HG03097 (cell line): ENCODE data around the gene GRIK2.

Experiments used
- ATAC-seq: cut with Tn5 transposase; IDR thresholded peaks from one replicate; pipeline ENCODE4 v1.9.1; 2021; ENCODE audit not compliant: unreplicated experiment, low FRiP score

The GRIK2 gene

GRCh38 chr6:101760843-101761621, 367.5 kb downstream of the GRIK2 start:
- no peak for ATAC-seq

- ATAC-seq = no peak
Measured at GRCh38 chr6:101762851-101763250, 369.3 kb downstream of the GRIK2 start.

DNA sequence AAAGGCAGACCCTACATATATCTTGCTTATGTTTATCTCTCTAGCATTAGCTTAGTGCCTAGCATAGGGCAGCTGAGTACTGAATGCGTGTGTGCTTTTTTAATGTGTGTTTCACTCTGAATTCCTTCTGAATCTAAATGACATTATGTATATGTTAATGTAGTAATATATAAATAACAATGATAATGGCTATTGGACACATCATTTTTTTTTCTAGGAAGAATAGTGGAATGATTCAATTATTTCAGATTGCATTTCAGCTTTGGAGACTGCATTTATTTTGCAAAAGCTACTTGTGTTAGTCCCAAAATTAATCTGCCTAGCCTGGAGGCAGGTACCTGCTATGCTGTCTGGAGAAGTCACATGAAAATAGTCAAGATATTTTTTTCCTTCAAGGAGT, 371.8 kb downstream of the GRIK2 start:
- ATAC-seq = no peak

GRCh38 chr6:101770116-101770515, 376.6 kb downstream of the GRIK2 start:
- ATAC-seq = no peak

DNA sequence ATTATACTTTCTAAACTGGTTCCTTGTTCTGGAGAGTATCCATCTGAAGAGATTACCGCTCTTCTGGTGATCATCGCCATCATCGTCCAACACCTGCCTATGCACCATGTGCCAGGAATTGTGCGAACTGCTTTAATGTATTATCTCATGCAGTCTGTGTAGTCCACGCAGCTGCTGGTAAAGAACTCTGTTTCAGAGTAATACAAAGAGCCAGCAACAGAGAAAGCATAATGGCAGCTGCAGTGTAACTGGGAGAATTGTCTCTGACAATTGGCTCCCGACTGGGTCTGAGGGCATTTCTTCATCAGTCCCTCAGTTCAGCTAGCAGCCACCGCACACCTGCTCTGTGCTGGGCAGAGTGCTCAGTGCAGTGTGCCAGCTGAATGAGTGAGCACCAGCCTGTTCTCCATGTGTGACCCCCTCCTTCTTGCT, 383.4 kb downstream of the GRIK2 start:
- no peak for ATAC-seq

DNA sequence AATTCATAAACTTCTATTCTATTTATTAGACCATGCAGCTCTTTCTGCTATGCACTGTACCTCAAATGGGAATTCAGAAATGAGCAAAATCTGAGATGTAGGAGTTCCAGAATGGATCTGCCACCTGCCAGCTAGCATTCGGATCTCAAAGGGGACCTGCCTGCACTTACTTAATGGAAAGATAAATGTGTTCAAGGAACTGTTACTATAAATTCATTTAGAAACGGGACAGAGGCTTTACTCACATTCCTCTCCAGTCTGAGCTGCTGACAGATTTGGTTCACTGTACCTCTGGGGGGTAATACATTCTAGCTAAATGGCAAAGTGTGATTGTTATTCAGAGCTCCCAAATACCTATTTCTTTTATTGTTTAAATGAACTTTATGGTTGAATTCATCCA, 384.1 kb downstream of the GRIK2 start:
- ATAC-seq = no peak

- ATAC-seq = no peak
Measured at GRCh38 chr6:101779051-101779844, 385.7 kb downstream of the GRIK2 start.

- ATAC-seq = no peak
Measured at GRCh38 chr6:101783287-101783686, 389.8 kb downstream of the GRIK2 start.

- ATAC-seq = no peak
Measured at GRCh38 chr6:101784094-101784493, 390.6 kb downstream of the GRIK2 start.

DNA sequence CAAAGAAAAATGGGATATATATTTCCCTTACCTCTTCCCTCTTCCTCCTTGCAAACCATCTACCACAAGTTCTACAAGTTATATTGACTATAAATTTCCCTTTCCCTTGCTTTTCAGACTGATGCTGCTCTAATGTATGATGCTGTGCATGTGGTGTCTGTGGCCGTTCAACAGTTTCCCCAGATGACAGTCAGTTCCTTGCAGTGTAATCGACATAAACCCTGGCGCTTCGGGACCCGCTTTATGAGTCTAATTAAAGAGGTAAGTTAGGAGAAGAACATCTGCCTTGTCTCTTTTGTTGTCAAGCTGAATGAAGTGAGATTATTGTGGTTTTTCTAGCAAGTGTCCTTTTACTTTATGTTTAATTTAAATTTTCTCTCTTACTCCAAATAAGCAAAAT, 406.0 kb downstream of the GRIK2 start:
- ATAC-seq = no peak

GRCh38 chr6:101800598-101800997, 407.1 kb downstream of the GRIK2 start:
- no peak for ATAC-seq

DNA sequence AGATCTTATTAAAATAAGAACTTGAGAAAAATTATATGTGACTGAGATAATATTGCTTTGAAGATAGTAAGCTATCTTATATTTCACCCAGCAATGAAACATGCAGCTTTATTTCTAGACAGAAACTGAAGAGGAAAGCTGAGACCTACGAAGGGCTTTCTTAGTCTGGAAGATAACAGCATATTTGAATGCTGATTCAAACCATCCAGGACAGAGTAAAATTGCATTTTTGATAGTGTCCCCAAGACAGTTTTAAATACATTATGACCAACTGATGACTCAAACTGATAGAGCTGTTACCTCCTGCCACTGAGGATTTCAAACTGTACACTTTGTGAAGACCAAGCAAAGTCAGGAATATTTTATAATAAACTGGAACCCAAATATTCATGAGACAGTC, 409.6 kb downstream of the GRIK2 start:
- ATAC-seq = no peak

DNA sequence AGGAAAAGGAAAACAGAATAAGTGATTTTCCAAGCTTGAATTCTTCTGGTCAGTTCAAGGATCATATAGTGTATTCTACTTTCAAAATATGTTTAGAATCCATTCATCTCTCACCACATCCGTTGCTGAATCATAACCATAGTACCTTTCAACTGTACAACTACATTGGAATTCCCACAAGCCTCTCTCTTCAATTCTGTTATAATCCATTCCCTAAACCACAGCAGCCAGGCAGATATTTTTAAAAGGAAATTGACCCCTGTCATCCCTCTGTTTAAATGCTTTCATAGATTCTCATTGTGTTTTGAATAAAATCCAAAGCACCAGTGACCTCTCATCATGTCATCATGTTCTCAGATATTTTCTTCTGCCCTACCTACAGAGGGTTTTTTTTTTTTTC, 412.7 kb downstream of the GRIK2 start:
- no peak for ATAC-seq

DNA sequence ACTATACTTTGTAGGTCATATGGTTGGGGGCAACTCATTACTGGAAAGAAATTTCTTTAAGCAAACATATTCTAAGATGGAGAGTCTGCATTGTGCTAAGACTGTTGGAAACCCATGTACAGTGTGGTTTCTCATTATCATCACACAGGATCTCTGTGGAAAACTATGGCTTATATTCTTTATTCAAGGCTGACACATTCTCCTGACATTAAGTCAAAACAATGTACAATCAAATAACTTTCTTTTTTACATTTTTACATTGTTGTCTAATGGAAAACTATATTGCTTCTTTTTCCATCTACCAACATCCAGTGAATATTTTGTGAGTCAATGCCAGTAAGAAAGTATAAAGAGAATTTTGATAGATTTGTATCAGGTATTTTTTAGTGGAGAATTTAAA, 417.6 kb downstream of the GRIK2 start:
- ATAC-seq = no peak

- ATAC-seq = no peak
Measured at GRCh38 chr6:101816716-101817115, 423.2 kb downstream of the GRIK2 start.

DNA sequence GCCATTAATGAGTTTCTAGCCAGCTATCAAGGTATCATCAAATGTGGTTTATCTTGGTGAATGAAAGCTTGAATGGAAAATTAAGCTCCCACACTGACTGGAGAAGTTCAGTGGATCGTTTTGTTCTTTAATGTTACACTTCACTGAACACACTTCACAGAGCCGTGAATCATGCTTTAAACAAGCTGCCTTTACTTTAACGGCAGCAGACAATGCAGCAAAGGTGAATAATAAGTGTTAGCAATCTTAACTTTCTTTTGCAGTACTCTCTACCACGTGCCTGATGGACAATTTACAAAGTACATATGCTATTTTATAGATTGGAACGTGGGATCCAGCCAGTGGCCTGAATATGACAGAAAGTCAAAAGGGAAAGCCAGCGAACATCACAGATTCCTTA, 424.5 kb downstream of the GRIK2 start:
- ATAC-seq = no peak

GRCh38 chr6:101824551-101825345, 431.2 kb downstream of the GRIK2 start:
- no peak for ATAC-seq

DNA sequence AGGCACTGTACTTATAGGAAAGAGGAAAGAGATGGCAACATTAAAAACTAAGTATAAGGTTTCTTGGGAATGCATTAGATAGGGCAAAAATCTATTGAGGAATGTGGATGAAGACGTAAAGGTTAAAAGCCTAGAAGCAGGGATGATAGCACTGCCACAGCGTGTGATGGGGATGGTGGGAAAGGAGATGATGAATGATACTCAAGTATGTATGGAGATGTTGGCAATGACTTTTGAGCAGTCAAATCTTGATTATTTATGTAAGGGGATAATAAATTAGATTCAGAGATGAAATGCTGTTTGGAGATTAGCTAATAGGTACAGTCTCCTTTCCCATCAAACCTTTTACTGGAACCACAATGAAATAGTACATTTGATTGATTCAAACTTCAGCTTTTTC, 432.8 kb downstream of the GRIK2 start:
- ATAC-seq = no peak

DNA sequence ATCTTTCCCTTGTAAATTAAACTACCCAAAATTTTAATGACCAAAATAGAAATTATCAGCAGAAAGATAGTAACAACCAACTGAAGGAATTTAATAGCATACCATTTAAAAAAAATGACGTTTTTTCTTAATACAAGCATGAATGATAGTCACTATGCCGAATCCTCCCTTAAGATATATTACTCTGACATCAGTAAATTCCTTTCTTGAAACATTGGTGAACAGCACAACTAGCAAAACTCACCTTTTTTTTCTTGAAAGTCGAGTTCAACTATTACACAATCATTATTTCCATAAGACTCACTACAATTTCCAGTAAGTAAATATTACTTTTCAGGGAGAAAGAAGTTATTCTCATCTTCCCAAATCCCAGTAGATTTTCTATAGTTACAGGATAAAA, 433.2 kb downstream of the GRIK2 start:
- ATAC-seq = no peak

DNA sequence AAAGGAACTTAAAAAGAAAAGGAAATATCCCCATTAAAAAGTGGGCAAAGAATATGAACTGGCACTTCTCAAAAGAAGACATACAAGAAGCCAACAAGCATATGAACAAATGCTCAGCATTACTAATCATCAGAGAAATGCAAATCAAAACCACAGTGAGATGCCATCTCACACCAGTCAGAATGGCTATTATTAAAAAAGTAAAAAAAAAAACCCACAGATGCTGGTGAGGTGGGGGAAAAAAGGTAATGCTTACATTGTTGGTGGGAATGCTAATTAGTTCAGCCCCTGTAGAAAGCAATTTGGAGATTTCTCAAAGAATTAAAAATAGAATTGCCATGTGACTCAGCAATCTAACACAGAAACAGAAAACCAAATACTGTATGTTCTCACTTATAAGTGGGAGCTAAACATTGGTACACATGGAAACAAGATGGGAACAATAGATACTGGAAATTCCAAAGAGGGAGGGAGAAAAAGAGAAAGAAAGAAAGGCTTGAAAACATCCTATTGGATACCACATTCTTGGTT, 437.1 kb downstream of the GRIK2 start:
- no peak for ATAC-seq

DNA sequence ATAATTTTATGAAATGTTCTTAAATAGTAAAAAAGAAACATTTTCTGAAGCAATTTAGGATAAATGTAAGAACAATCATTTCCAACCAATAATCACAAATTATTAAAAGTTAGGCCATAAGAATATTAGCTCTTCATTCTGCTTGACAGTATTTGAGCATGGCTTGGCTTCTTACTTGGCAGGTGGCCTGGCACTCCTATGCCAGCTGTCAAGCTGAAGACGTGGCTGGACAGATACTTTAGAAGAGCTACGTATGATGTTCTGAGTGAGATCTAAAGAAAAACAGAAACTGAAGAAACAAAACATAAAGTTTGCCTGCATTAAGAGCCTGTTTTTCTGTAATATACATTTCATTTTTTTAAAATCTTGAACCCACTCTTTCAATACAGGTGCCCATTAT, 438.9 kb downstream of the GRIK2 start:
- ATAC-seq = no peak
